Right atrium auricular region (tissue), 2 donors: Measurements from ENCODE around the gene AGO3. TPM values are rescaled to one million over a fixed set of nuclear protein-coding genes. Genes with fewer than 3 reads are reported as not detected.

ENCODE experiments used
- DNase-seq: peaks from one replicate; pipeline ENCODE4 v3.0.0-alpha.2; 2019; ENCODE audit warnings: low spot score
- H3K27ac ChIP-seq, 2 donors: fragments of 200-600 bp; sonication (generic); 1 replicate in 1 of 2; 2 replicates in 1 of 2; pipeline ENCODE4 v1.5.1; 2016 to 2019
- H3K27me3 ChIP-seq, 2 donors: fragments of 200-600 bp; sonication (generic); one replicate each; pipeline versions ENCODE4 v1.5.1 to v1.6.0; 2017 to 2019
- H3K36me3 ChIP-seq: fragments of 200-600 bp; sonication (generic); one replicate; pipeline ENCODE4 v1.5.1; 2016
- H3K4me1 ChIP-seq, 2 donors: fragments of 200-600 bp; sonication (generic); one replicate each; pipeline versions ENCODE4 v1.5.1 to v1.6.0; 2017 to 2019
- H3K4me3 ChIP-seq, 2 donors: fragments of 200-600 bp; sonication (generic); 1 replicate in 1 of 2; 2 replicates in 1 of 2; pipeline ENCODE4 v1.5.1; 2017 to 2019; ENCODE audit warnings: mild to moderate bottlenecking in 1 of 2, moderate library complexity in 1 of 2
- H3K9me3 ChIP-seq, 2 donors: fragments of 200-600 bp; sonication (generic); one replicate each; pipeline ENCODE4 v1.5.1; 2019
- CTCF ChIP-seq, 2 donors: fragments of 200-600 bp; sonication (generic); IDR thresholded peaks; one replicate each; pipeline ENCODE4 v1.5.1; 2019; ENCODE audit warnings: antibody characterized with exemption in 2 of 2
- total RNA-seq, 2 donors: library from RNA; depleted of rRNA; stranded (reverse); fragments of >200 nt; gene quantifications; one replicate each; pipeline ENCODE4 v1.1.0, GENCODE V29; 2016

The AGO3 gene
- total RNA-seq, 2 donors from 2014 or later: 10.1 to 10.6 TPM

GRCh38 chr1:36083635-36084496 is 153.0 kb downstream of the AGO3 start, which contains the start of gene TEKT2:
Gene TEKT2 (plus strand): TSS chr1:36084094. CDS start chr1:36084922, 828 bp downstream.
- H3K27ac ChIP-seq: no peak within 1 kb of the TSS
- H3K27me3 ChIP-seq: no peaks in the 10 kb centered on the region

GRCh38 chr1:36084497-36085115 is 153.7 kb downstream of the AGO3 start:
- peaks cover 0 to 27% of the 10 kb centered on the region in 2 donors for H3K4me1 ChIP-seq
- no peaks in the 10 kb centered on the region for H3K36me3 ChIP-seq
- no peak for TF ChIP-seq CTCF (IDR thresholded peaks at IDR 0.05)
- H3K4me3 ChIP-seq: peak overlapping the region; percentile 46 to 58
- no peaks in the 10 kb centered on the region for H3K27me3 ChIP-seq
- peak; percentile 57 for DNase-seq
- no peak overlapping the region for H3K27ac ChIP-seq
- no peaks in the 10 kb centered on the region for H3K9me3 ChIP-seq

More at GRCh38 chr1:36083635-36084496, 153.0 kb downstream of the AGO3 start, which contains the start of gene TEKT2:
- peak within 1 kb of the TSS; percentile 46 to 58 for H3K4me3 ChIP-seq
- no peaks in the 10 kb centered on the region for H3K9me3 ChIP-seq
- DNase-seq: peak; percentile 57
- TF ChIP-seq CTCF (IDR thresholded peaks at IDR 0.05): no peak
- H3K4me1 ChIP-seq: peaks cover 0 to 22% of the 10 kb centered on the region in 2 donors
- H3K36me3 ChIP-seq: no peaks in the 10 kb centered on the region

GRCh38 chr1:36085126-36085525 is 154.2 kb downstream of the AGO3 start:
- Histone ChIP-seq H3K36me3 (no peaks in the 10 kb centered on the region), H3K27me3 (no peaks in the 10 kb centered on the region), H3K4me1 (peaks cover 0 to 32% of the 10 kb centered on the region in 2 donors), H3K4me3 (no peak overlapping the region), H3K9me3 (no peaks in the 10 kb centered on the region), H3K27ac (no peak overlapping the region)
- DNase-seq: peak; percentile 36
- TF ChIP-seq CTCF (IDR thresholded peaks at IDR 0.05): no peak

GRCh38 chr1:36085686-36086526 is 155.0 kb downstream of the AGO3 start:
- Histone ChIP-seq H3K36me3 (no peaks in the 10 kb centered on the region), H3K4me3 (no peak overlapping the region), H3K27me3 (no peaks in the 10 kb centered on the region), H3K9me3 (no peaks in the 10 kb centered on the region), H3K4me1 (peaks cover 0 to 34% of the 10 kb centered on the region in 2 donors), H3K27ac (no peak overlapping the region)
- DNase-seq: peak; percentile 54
- TF ChIP-seq CTCF (IDR thresholded peaks at IDR 0.05): no peak

- Histone ChIP-seq H3K4me1 (peaks cover 0 to 34% of the 10 kb centered on the region in 2 donors), H3K27ac (no peak overlapping the region), H3K27me3 (no peaks in the 10 kb centered on the region), H3K9me3 (no peaks in the 10 kb centered on the region), H3K36me3 (peaks cover 3% of the 10 kb centered on the region), H3K4me3 (no peak overlapping the region)
- DNase-seq: peak; percentile 54
- TF ChIP-seq CTCF (IDR thresholded peaks at IDR 0.05): no peak
Measured at GRCh38 chr1:36086529-36087232, 155.8 kb downstream of the AGO3 start.
